ENCODE data around the gene SDK1.
"Not testable (repeated sequence)": the region's sequence is repeated elsewhere in the genome, so short reads cannot be mapped to it uniquely, and the experiment has no call there.

The SDK1 gene

DNA sequence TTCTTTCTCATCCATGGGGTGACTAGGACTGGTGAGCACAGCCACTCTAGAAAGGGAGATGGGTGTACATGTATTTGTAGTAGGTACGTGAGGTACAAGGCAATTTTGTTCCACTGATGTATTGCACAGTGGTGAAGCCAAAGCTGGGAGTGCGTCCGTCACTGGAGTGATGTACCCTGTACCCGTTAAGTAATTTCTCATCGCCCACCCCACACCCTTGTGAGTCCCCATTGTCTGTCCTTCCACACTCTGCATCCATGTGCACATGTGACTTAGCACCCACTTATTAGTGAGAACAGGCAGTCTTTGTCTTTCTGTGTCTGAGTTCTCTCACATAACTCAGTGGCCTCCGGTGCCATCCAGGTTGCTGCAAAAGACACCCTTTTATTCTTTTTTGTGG, 658.3 kb downstream of the SDK1 start:
- H3K27me3 ChIP-seq (ENCODE audit: control insufficient read depth, insufficient read depth, low read length) = no peaks in the 10 kb centered on the region
- H3K79me2 ChIP-seq = no peaks in the 10 kb centered on the region
- no peak overlapping the region for H2AFZ ChIP-seq
- H3K4me3 ChIP-seq (ENCODE audit: low read depth, low read length) = no peak overlapping the region
- TF ChIP-seq, protein P1, sequence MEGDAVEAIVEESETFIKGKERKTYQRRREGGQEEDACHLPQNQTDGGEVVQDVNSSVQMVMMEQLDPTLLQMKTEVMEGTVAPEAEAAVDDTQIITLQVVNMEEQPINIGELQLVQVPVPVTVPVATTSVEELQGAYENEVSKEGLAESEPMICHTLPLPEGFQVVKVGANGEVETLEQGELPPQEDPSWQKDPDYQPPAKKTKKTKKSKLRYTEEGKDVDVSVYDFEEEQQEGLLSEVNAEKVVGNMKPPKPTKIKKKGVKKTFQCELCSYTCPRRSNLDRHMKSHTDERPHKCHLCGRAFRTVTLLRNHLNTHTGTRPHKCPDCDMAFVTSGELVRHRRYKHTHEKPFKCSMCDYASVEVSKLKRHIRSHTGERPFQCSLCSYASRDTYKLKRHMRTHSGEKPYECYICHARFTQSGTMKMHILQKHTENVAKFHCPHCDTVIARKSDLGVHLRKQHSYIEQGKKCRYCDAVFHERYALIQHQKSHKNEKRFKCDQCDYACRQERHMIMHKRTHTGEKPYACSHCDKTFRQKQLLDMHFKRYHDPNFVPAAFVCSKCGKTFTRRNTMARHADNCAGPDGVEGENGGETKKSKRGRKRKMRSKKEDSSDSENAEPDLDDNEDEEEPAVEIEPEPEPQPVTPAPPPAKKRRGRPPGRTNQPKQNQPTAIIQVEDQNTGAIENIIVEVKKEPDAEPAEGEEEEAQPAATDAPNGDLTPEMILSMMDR (IDR thresholded peaks at IDR 0.05) = no peak
- H3K4me1 ChIP-seq = no peaks in the 10 kb centered on the region
- no peaks in the 10 kb centered on the region for H3K36me3 ChIP-seq (ENCODE audit: control insufficient read depth, insufficient read depth, low read length)
- H3K9ac ChIP-seq = no peak overlapping the region
- no peak overlapping the region for H3K4me2 ChIP-seq (ENCODE audit: low read length)
- H3K27ac ChIP-seq = no peak overlapping the region
- H3K9me3 ChIP-seq (ENCODE audit: control insufficient read depth, low read length) = no peaks in the 10 kb centered on the region

DNA sequence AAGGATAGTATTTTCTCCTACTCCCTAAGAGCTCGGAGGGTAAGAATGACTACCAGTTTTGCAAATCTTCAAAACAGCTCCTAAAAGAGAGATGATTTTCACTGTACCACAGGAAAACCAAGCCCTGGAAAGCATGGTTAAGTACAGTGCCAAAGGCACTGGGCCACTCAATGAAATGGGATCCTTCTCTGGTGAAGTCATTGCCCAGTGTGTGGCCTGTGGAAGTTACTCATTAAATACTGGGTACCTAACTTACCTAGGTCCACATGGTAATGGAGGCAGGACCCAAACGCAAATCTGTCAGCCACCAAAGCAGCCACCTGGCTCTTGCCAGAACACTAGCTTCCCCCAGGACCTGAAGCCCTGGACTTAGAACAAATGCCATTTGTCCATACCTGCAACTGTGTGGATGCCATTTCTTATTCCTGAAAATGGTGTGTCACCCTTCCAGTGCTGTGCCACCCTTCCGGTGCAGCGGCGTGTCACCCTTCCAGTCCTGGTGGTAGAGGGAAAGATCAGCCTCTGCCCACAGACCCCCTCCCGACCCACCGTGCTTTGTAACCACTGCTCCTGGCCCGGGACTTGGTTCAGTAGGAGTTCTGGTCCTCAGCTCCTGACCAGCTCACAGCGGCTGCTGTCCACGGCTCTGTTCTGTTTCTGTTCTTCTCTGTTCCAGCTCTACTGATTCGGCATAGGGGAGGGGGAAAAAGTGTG, 659.2 kb downstream of the SDK1 start:
- TF ChIP-seq, protein P1 (IDR thresholded peaks at IDR 0.05) = no peak
- Histone ChIP-seq H3K4me1 (no peaks in the 10 kb centered on the region), H3K79me2 (no peaks in the 10 kb centered on the region), H2AFZ (no peak overlapping the region), H3K9me3 (ENCODE audit: control insufficient read depth, low read length) (no peaks in the 10 kb centered on the region), H3K4me3 (ENCODE audit: low read depth, low read length) (no peak overlapping the region), H3K4me2 (ENCODE audit: low read length) (no peak overlapping the region), H3K9ac (no peak overlapping the region), H3K36me3 (ENCODE audit: control insufficient read depth, insufficient read depth, low read length) (no peaks in the 10 kb centered on the region), H3K27ac (no peak overlapping the region), H3K27me3 (ENCODE audit: control insufficient read depth, insufficient read depth, low read length) (no peaks in the 10 kb centered on the region)

DNA sequence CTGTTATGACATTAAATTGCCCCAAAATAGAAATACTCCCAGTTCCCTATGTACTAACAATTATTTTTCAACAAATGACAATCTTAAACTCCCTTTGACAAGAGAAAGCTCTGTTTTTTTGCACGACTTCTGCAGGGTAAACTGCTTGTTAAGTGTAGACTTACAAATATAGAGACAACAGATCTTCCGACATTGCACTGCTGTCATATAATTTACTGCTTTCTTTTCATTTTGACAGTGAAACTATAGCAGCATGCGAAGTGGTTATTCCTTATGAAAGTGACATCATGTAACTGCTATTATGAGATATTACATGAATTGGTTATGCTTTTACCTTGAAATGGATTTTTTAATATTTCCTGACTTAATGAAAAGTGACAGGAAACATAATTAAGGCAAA, 659.9 kb downstream of the SDK1 start:
- Histone ChIP-seq H3K9ac (no peak overlapping the region), H2AFZ (no peak overlapping the region), H3K79me2 (no peaks in the 10 kb centered on the region), H3K4me1 (no peaks in the 10 kb centered on the region), H3K27ac (no peak overlapping the region), H3K4me2 (ENCODE audit: low read length) (no peak overlapping the region), H3K4me3 (ENCODE audit: low read depth, low read length) (no peak overlapping the region), H3K9me3 (ENCODE audit: control insufficient read depth, low read length) (no peaks in the 10 kb centered on the region), H3K36me3 (ENCODE audit: control insufficient read depth, insufficient read depth, low read length) (no peaks in the 10 kb centered on the region), H3K27me3 (ENCODE audit: control insufficient read depth, insufficient read depth, low read length) (no peaks in the 10 kb centered on the region)
- TF ChIP-seq, protein P1 (IDR thresholded peaks at IDR 0.05) = no peak

DNA sequence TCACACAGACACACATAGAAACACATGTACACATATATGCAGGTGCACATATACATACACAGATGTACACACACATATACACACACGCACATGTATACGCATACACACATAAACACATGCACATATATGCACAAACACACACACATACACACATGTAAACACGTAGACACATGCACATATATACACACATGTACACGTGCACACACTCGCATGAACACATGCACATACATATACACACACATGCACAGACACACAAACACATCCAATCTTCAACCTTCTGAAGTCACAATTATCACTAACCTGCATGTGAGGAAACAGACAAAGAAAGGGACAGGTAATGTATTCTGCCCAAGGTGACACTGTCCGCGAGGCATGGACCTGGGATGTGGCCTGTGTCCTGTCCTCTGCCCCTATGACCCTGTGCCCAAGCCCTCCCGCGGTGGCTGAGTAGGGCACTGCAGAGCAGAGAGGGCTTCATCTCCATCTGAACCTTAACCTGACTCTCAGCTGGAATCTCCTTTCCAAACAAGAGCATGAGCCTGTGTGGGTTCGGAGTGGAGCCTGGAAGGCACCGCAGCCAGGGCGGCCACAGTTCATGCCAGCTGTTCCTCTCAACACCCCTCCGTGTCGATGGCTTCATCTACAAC, 660.9 kb downstream of the SDK1 start:
- Histone ChIP-seq H3K4me3 (ENCODE audit: low read depth, low read length) (no peak overlapping the region), H3K9me3 (ENCODE audit: control insufficient read depth, low read length) (no peaks in the 10 kb centered on the region), H2AFZ (no peak overlapping the region), H3K79me2 (no peaks in the 10 kb centered on the region), H3K36me3 (ENCODE audit: control insufficient read depth, insufficient read depth, low read length) (no peaks in the 10 kb centered on the region), H3K27me3 (ENCODE audit: control insufficient read depth, insufficient read depth, low read length) (no peaks in the 10 kb centered on the region), H3K4me2 (ENCODE audit: low read length) (no peak overlapping the region), H3K27ac (no peak overlapping the region), H3K9ac (no peak overlapping the region), H3K4me1 (no peaks in the 10 kb centered on the region)
- TF ChIP-seq, protein P1 (IDR thresholded peaks at IDR 0.05) = no peak

DNA sequence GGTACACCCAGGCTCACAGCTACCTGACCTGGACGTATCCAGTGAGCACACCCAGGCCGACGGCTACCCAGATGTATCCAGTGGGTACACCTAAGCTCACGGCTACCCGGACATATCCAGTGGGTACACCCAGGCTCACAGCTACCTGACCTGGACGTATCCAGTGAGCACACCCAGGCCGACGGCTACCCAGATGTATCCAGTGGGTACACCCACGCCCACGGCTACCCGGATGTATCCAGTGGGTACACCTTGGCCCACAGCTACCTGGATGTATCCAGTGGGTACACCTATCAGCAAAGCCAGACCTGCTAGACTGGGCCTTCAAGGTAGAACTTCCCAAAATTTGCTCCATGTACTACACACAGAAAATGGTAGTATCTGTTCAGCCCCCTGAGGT, 662.7 kb downstream of the SDK1 start:
- H3K27me3 ChIP-seq (ENCODE audit: control insufficient read depth, insufficient read depth, low read length); H3K4me3 ChIP-seq (ENCODE audit: low read depth, low read length); H3K79me2 ChIP-seq; H2AFZ ChIP-seq; H3K4me2 ChIP-seq (ENCODE audit: low read length); H3K9me3 ChIP-seq (ENCODE audit: control insufficient read depth, low read length); H3K4me1 ChIP-seq; H3K36me3 ChIP-seq (ENCODE audit: control insufficient read depth, insufficient read depth, low read length); H3K27ac ChIP-seq; H3K9ac ChIP-seq: not testable (repeated sequence)

Data from parathyroid adenoma (tissue), 2 donors.